Mucosa of gallbladder (tissue), 1 donor: ENCODE measurements around the gene SURF4. TPM values are rescaled to one million over a fixed set of nuclear protein-coding genes. Genes with fewer than 3 reads are reported as not detected.
"Not testable (repeated sequence)": the region's sequence is repeated elsewhere in the genome, so short reads cannot be mapped to it uniquely, and the experiment has no call there.

Experiments
- DNase-seq: peaks from one replicate; pipeline ENCODE4 v3.0.0-alpha.2; 2020; ENCODE audit warnings: low spot score
- total RNA-seq: library from RNA; stranded (reverse); gene quantifications from one replicate; pipeline ENCODE4 v1.2.1, GENCODE V29; 2021
- donor health status: DM: no; HTN: no; CAD: no.

The SURF4 gene
- total RNA-seq, 1 donor from 2014 or later, result 212 TPM

DNA sequence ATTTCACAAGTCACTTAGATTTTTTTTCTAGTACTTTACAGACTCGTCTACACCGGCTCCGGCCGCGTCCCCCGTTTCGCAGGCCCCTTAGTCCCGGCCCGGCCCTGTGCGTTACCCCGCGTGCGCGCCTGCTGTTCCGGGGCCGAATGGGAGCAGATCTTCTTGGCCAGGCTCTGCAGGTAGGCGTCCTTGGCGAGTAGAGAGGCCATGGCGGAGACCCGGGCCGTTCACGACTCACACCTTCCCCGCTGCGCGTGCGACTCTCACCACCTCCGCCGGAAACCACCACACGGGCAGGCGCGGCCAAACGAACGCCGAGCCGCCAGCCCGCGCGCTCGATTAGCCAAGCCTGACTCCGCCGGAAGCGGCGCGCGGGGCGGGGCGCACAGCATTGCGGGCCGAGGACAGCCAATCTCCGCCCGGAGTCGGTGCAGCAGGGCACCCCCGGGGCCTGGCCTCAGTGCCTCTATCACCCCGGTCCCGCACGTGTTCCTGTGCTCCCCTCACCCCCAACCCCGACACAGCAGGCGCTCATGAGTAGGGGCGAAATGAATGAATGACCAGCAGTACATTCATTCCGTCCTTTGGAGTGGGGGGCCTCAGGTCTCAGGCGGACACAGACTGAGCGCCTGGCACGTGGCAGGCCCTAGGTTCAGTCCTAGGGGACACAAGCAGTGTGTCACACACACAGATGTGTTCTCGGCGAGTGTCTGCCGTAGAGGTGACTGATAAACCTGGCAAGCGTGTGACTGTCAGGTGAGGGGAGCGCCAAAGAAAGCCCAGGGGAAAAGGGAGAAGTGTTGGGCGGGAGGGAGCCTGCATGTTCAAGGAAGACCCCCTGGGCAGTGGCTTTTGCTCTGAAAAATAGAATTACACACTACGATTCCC is 39.7 kb downstream of the SURF4 start, which contains the start of gene SURF6:
TSS of gene SURF6 (minus strand) at position 265 of the 888 bp plus-strand sequence. CDS start at position 209, 56 bp downstream.
- peak; percentile 92 for DNase-seq

DNA sequence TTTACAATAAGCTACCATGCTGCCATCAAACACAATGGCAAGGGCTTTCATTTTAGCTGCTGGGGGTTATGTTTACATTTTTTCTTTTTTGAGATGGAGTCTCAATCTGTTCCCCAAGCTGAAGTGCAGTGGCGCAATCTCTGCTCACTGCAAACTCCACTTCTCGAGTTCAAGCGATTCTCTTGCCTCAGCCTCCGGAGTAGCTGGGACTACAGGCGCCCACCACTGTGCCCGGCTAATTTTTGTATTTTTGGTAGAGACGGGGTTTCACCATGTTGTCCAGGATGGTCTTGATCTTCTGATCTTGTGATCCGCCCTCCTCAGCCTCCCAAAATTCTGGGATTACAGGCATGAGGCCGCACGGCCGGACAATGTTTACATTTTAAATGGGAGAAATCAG is 41.0 kb downstream of the SURF4 start:
- DNase-seq, result not testable (repeated sequence)

DNA sequence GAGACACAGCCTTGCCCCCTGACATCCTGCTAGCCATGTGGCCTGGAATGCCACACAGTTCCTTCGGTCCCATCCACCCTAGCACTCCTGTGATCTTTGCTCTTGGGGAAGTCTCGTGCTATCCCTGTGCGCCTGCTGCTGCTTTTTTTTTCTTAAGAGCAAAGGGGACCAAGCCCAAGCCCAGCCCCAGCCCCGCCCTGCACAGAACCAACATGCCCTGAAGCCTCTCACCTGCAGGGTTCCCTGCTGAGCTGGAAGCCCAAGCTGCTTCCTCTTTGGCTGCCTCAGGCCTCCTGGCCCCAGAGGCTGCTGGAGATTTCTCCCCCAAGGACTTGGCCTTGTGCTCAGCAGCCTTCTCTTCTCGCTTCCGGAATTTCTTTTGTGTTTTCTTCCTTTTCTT is 41.7 kb downstream of the SURF4 start:
- peak; percentile 72 for DNase-seq

DNA sequence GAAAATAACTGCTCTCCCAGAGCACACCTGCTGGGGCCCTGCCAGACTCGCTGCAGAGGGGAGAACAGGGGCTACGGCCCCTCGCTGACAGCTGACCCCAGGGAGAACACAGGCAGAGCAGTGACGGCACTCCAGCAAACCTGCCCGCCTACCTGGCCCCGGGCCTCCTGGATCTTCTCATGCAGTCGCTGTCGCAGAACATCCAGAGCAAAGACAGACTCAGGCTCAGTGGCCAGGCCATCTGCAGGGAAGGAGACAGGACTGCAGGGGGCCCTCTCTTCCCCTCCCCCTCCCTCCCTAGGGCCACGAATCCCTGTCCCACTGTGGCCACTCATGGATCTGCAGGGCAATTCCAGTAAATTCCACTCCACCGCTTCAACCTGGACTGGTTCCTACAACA is 42.3 kb downstream of the SURF4 start:
- DNase-seq, result no peak

DNA sequence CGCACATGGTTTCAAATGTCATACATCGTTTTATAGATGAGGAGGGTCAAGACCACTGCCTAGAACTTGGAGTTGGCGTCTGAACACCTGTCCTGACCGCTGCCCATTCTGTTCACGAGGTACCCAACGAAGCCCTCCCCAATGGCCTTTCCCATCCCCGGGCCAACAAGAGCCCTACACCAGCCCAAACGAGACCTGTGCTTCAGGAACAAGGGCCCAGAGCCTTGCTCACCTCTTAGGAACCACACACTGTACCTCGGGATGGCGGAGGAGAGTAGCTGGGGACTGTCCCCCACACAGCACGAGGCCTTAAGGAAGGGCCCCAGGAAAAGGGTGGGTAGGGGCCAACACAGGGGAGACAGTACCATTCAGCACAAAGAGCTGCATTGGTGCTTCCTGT is 42.8 kb downstream of the SURF4 start:
- DNase-seq, result no peak

DNA sequence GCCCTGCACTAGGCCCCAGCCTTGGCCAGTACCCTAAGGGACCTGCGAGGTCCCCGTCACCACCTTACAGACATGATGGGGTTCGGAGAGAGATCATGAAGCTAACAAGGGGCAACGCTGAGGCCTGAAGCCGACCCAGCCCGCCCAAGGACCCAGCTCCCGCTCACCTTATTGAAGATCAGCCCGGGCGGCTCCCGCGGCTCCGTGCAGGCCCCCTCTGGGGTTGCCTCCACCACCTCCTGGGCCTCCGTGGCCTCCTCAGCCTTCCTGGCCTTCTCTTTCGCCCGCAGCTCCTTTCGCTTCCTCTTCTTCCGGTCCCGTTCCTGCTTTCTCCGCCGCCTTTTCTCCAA is 43.5 kb downstream of the SURF4 start:
- DNase-seq, result no peak

DNA sequence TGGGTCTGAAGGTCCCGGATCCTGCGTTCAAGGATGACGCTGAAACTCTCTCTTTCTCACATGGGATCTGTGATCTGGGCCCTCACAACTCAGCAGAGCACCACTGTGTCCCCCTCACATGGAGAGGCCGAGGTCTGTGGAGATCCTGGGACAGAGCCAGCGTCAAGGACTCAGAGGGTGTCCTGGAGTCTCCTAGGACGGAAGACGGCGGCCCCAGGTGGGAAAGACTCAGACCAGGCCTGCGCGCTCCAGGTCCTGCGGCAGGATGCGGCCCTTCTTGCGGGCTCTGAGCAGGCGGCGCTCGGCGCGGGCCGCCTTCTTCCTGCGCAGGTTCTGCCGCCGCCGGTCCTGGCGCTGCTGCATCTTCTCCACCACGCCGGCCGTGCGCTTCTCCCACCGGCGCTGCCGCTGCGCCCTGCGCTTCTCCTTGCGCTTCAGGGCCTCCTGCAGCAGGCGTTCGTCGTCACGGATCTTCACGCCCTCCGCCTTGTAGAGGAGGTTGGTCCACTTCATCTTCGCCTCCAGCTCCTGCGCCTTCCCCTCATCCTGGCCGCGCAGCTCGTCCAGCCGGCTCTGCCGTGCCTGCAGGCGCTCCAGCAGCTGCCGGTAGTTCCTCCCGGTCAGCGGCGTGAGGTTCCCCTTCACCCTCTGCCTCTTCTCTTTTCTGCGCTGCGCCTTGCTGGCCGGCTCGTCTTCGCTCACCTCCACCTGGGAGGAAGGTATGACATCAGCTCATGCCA is 44.0 kb downstream of the SURF4 start:
- DNase-seq, result no peak

DNA sequence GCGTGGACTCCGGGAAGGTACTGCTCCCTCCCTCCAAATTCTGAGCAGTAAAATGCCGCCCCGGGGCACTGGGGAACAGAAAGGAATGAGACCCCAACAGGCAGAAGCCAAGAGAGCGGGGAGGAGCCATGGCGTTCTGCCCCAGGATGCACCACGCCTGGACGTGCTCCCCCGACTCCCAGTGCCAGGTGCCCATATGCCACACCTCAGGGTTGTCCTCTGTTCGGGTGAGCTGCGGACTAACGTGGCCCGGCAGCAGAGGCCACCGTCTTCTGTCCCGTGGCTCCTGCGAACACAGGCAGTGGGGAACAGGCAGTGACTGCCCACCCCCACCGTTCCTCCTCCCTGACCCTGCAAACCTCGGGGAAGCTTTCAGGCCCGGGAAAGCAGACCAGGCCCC is 44.6 kb downstream of the SURF4 start:
- DNase-seq, result no peak

DNA sequence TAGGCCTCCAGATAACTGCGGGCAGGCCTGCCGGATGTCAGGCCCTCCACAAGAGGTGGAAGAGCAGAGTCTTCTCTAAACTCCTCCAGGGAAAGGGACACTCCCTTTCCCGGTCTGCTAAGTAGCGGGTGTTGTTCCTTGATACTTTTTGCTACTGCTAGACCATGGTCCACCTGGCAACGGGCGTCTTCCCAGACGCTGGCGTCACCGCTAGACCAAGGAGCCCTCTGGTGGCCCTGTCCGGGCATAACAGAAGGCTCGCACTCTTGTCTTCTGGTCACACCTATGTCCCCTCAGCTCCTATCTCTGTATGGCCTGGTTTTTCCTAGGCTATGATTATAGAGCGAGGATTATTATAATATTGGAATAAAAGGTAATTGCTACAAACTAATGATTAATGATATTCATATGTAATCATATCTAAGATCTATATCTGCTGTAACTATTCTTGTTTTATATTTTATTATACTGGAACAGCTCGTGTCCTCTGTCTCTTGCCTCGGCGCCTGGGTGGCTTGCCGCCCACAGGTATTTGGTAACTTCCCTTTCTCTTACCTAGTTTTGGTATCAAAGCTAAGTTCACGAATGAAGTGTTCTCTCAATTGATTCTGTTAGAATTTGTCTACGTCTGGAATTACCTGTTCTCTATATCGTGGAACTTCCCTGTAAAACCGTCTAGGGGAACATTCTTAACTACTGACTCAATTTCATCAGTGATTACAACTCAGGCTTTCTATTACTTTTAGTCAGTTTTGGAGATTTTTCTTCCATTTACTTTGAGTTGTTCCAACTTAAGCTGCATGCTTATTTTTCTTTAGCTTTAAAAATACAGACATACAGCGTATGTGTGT is 46.3 kb downstream of the SURF4 start:
- peak; percentile 45 for DNase-seq

DNA sequence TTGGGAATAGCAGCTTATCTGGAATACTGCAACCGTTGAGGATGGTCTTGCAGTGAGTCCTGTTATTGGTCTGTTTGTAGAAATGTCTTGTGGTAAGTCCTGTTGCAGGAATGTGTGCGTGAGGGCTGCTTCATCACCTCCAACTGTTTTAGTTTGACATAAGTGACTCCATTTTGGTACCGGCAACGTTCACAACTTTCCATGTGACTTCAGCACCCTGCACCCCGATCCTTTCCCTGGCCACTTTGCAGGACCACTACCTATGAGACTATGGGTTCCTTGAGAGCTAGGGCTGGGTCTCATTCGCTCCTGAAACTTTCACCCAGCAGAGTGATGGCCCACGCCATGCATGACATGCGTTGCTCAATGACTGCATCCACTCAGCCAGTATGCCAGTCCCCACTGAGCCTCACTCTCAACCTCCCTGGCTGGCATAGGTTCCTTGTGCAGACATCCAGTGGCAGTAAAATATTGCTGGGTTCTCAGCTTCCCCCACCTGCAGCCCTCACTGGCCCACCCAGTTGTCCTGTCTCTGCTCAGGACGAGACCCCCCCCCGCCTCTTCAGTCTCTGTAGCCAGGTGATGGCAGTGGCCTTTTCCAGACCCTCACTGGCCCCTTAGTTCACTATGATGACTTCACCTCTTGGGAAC is 47.9 kb downstream of the SURF4 start:
- DNase-seq, result no peak

DNA sequence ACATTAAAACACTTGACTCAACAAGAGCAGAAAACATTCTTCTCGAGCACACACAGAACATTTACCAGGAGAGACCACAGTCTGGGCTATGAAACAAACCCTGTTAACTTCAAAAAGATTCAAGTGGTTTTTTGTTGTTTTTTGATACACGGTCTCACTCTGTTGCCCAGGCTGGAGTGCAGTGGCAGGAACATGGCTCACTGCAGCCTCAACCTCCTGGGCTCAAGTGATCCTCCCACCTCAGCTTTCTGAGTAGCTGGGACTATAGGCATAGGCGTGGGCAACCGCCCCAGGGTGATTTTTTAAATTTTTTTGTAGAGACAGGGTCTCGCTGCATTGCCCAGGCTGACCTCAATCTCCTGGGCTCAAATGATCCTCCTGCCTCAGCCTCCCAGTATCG is 48.8 kb downstream of the SURF4 start:
- DNase-seq, result not testable (repeated sequence)

DNA sequence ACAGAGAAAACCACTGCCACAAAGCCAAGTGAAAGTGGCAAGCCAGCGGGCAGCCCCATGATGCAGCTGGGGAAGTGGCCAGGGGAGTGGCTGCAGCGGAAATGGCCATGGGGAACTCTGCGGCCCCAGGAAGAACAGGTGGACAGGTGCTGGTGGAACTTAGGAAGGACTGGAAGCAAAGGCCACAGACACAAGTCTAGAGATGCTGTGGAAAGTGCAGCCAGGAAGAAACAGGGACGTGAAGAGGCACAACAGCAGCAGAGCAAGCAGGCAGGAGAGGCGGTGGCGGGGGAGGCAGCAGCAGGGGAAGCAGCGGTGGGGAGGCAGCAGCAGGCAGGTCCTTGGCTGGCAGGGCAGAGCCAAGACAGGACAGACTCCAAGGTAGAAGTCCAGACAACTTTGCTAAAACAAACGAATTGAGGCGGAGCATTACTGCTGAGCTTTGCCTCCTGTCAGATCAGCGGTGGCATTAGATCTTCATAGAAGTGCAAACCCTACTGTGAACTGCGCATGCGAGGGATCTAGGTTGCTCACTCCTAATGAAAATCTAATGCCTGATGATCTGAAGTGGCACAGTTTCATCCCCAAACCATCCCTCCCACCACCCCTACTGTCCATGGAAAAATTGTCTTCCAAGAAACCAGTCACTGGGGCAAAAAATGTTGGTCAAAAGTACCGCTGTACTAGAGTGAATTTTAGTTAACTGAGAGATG is 51.7 kb downstream of the SURF4 start:
- DNase-seq, result no peak

DNA sequence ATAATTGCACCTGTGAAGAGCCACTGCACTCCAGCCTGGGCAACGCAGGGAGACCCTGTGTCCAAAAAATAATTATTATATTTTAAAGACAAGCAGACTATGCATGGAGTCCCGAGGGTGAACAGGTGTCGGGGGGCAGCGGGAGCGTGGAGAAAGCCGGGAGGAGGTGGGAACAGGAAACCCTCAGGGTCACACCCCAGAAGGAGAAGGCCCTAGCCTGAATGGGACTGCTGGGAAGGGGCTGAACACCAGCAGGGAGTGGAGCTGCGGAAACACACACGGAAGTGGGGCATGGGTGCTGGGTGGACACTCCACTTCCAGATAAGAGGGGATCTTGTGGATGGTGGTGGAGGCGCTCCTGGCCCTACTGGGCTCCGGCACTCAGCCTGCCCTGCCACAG is 52.6 kb downstream of the SURF4 start:
- no peak for DNase-seq

DNA sequence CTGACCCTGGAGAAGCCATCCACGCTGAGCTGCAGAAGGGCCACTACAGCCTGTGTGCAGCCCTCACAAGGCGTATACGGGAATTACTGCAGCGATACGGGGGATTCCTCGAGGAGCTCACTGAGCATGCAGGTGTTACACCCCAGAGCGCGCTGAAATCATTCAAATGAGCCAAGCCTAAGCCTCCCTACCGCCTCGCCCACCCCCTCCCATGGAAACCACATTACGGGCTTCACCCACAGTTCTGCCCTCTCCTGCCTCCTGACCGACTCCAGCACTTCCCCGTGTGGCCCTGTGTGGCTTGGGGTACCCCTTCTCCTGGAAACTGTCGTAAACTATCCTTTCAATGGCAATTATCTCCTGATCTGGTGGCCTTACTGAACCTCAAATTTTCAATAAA is 53.2 kb downstream of the SURF4 start:
- no peak for DNase-seq

DNA sequence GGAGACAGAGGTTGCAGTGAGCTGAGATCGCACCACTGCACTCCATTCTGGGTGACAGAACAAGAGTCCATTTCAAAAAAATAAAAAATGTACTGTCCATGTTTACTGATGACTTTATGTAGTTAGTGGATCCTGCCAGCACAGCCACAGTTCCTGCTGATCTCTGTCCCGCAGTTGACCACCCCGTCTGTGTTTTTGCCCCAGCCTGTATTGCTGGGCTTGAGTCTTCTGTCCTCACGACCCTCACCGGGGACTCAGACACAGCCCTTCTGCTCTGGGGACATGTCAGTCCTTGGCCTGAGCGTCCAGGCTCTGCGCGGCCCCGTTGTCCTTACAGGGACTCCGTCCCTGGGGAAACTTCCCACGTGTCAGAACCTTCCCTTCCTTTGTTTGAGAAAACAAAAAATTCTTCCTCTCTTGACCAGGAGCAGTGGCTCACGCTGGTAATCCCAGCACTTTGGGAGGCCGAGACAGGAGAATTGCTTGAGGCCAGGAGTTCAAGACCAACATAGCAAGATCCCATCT is 54.4 kb downstream of the SURF4 start:
- no peak for DNase-seq

DNA sequence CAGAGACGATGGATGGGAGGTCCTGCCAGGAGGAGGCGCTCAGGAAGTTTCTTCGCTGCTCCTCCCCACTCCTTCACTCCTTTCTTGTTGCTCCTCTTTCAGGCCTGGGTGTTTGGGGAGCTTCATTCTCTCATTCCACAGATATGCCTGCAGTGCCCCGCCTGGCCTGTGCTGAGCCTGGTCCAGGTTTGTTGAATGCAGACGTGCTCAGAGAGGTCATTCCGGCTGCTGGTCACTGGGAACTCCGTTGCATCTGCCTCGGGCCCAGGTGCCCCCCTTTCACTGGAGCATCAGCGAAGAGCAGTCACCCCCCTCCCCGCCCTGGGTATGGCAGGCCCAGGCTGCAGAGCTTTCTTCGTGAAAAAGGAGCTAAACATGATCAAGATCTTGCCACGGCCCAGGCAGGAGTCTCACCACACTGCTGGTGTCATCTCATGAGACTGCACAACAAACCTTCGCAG is 55.4 kb downstream of the SURF4 start:
- no peak for DNase-seq

DNA sequence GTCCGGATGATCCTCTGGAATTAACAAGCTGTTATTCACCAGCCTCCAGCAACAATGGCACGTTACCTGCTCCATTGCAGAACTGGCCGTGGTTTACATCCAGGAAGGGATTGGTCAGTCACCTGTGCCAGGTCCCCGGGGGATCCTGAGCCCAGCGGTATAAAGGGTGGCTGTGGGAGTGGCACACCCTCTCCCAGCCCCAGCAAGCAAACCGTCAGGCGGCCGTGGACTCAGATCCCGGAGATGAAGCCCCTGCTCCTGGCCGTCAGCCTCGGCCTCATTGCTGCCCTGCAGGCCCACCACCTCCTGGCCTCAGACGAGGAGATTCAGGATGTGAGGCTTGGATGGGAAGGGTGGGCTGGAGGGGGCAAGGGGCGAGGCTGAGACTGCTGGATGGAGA is 58.3 kb downstream of the SURF4 start:
- not testable (repeated sequence) for DNase-seq

DNA sequence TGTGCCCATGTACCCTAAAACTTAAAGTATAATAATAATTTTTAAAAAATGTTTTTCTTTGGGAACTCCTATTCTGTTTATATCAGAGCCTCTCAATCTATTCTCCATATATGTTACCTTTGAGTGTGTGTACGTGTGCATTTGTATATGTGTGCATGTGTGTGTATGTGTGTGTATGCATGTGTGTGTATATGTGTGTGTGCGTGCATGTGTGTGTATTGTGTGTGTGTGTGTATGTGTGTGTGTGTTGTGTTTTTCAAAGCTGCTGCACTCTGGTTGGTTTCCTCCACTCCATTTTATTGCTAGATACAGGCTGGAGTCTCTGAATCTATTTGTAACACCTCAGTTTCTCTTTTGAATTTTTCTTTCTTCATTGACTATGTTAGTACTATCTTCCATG is 59.9 kb downstream of the SURF4 start:
- no peak for DNase-seq
